ENCODE measurements around the gene VIM. TPM values are rescaled to one million over a fixed set of nuclear protein-coding genes. Genes with fewer than 3 reads are reported as not detected.

VIM gene
- total and polyA plus RNA-seq, 2 experiments from 2014 or later: 131 to 228 TPM

GRCh38 chr10:17209881-17210280, 18.2 kb upstream of the VIM start:
- H3F3A ChIP-seq (replicated peaks; ENCODE audit: low read depth): no peaks in the 10 kb centered on the region
- no peak overlapping the region for H3K27ac ChIP-seq (ENCODE audit: low read depth)
- H3K9me2 ChIP-seq (ENCODE audit: insufficient read depth): no peaks in the 10 kb centered on the region
- no peak for ATAC-seq
- no peaks in the 10 kb centered on the region for H3K36me3 Mint-ChIP-seq (ENCODE audit: low read depth)
- no peak overlapping the region for H3K4me3 Mint-ChIP-seq
- no peak for TF ChIP-seq CREB1 (CRISPR knock-in tag; IDR thresholded peaks at IDR 0.05; ENCODE audit: low read depth)
- TF ChIP-seq JUNB (IDR thresholded peaks at IDR 0.05; ENCODE audit: unreplicated experiment): no peak
- TF ChIP-seq EZH2phosphoT487 (IDR thresholded peaks at IDR 0.05; ENCODE audit: unreplicated experiment): no peak
- TF ChIP-seq CTCF (conservative IDR thresholded peaks at IDR 0.05; ENCODE audit: low read depth in 2 of 2): no peak
- TF ChIP-seq ETS1 (IDR thresholded peaks at IDR 0.05): no peak
- no peak for TF ChIP-seq NANOG (IDR thresholded peaks at IDR 0.05; ENCODE audit: borderline replicate concordance)
- no peak for TF ChIP-seq POLR2AphosphoS5 (IDR thresholded peaks at IDR 0.05; ENCODE audit: low read depth)
- H2AFZ ChIP-seq: no peak overlapping the region
- DNase-seq (ENCODE audit: low spot score): no peak
- H3K36me3 ChIP-seq (ENCODE audit: insufficient read depth): no peaks in the 10 kb centered on the region
- H3K27me3 Mint-ChIP-seq (ENCODE audit: insufficient read depth, low read depth, poor library complexity): peaks cover 3% of the 10 kb centered on the region
- no peaks in the 10 kb centered on the region for H3K27me3 ChIP-seq (ENCODE audit: insufficient read depth)
- H3K79me2 ChIP-seq (replicated peaks; ENCODE audit: insufficient read depth): no peaks in the 10 kb centered on the region
- H3K4me3 ChIP-seq: no peak overlapping the region
- H4K20me1 ChIP-seq (replicated peaks; ENCODE audit: insufficient read depth): no peaks in the 10 kb centered on the region
- peaks cover 30% of the 10 kb centered on the region for H3K4me1 Mint-ChIP-seq
- H3K9me3 Mint-ChIP-seq: no peaks in the 10 kb centered on the region; the same call in 2 of the 3 replicates
- peaks cover 2% of the 10 kb centered on the region for H3K4me1 ChIP-seq (ENCODE audit: insufficient read depth)
- H3K4me2 ChIP-seq: no peak overlapping the region
- H3K27ac Mint-ChIP-seq: no peak overlapping the region

GRCh38 chr10:17210361-17210760, 17.7 kb upstream of the VIM start:
- Histone ChIP-seq H3K36me3 (ENCODE audit: insufficient read depth) (no peaks in the 10 kb centered on the region), H3K4me3 (no peak overlapping the region), H3K9me2 (ENCODE audit: insufficient read depth) (no peaks in the 10 kb centered on the region), H2AFZ (no peak overlapping the region), H3K4me1 (ENCODE audit: insufficient read depth) (peaks cover 7% of the 10 kb centered on the region), H3F3A (replicated peaks; ENCODE audit: low read depth) (no peaks in the 10 kb centered on the region), H3K4me2 (no peak overlapping the region), H3K79me2 (replicated peaks; ENCODE audit: insufficient read depth) (no peaks in the 10 kb centered on the region), H3K27ac (ENCODE audit: low read depth) (no peak overlapping the region), H3K27me3 (ENCODE audit: insufficient read depth) (no peaks in the 10 kb centered on the region), H4K20me1 (replicated peaks; ENCODE audit: insufficient read depth) (no peaks in the 10 kb centered on the region)
- Mint-ChIP-seq H3K27me3 (ENCODE audit: insufficient read depth, low read depth, poor library complexity) (peaks cover 3% of the 10 kb centered on the region), H3K4me3 (no peak overlapping the region), H3K27ac (no peak overlapping the region), H3K9me3 (no peaks in the 10 kb centered on the region; the same call in 2 of the 3 replicates), H3K4me1 (peaks cover 35% of the 10 kb centered on the region), H3K36me3 (ENCODE audit: low read depth) (no peaks in the 10 kb centered on the region)
- no peak for TF ChIP-seq CREB1 (CRISPR knock-in tag; IDR thresholded peaks at IDR 0.05; ENCODE audit: low read depth)
- ATAC-seq (no peak), DNase-seq (ENCODE audit: low spot score) (no peak)

GRCh38 chr10:17212802-17213221, 15.2 kb upstream of the VIM start:
- Histone ChIP-seq H4K20me1 (replicated peaks; ENCODE audit: insufficient read depth) (no peaks in the 10 kb centered on the region), H3K79me2 (replicated peaks; ENCODE audit: insufficient read depth) (no peaks in the 10 kb centered on the region), H3K4me2 (no peak overlapping the region), H3K9me2 (ENCODE audit: insufficient read depth) (no peaks in the 10 kb centered on the region), H3K4me1 (ENCODE audit: insufficient read depth) (peaks cover 20% of the 10 kb centered on the region), H2AFZ (no peak overlapping the region), H3K27ac (ENCODE audit: low read depth) (no peak overlapping the region), H3K27me3 (ENCODE audit: insufficient read depth) (no peaks in the 10 kb centered on the region), H3K4me3 (no peak overlapping the region), H3K36me3 (ENCODE audit: insufficient read depth) (no peaks in the 10 kb centered on the region), H3F3A (replicated peaks; ENCODE audit: low read depth) (no peaks in the 10 kb centered on the region)
- Mint-ChIP-seq H3K36me3 (ENCODE audit: low read depth) (no peaks in the 10 kb centered on the region), H3K27me3 (ENCODE audit: insufficient read depth, low read depth, poor library complexity) (peaks cover 5% of the 10 kb centered on the region), H3K9me3 (no peaks in the 10 kb centered on the region; the same call in 2 of the 3 replicates), H3K4me1 (peaks cover 43% of the 10 kb centered on the region), H3K4me3 (no peak overlapping the region), H3K27ac (peak overlapping the region; percentile 20; the same call in 1 of the 2 replicates)
- peak; percentile 24; the same call in 2 of the 3 replicates for ATAC-seq
- DNase-seq (ENCODE audit: low spot score): no peak
- no peak for TF ChIP-seq CTCF (conservative IDR thresholded peaks at IDR 0.05; ENCODE audit: low read depth in 2 of 2)
- no peak for TF ChIP-seq POLR2AphosphoS5 (IDR thresholded peaks at IDR 0.05; ENCODE audit: low read depth)
- no peak for TF ChIP-seq ZNF114 (CRISPR knock-in tag; IDR thresholded peaks at IDR 0.05)
- TF ChIP-seq ETS1 (IDR thresholded peaks at IDR 0.05): no peak
